ENCODE data around the gene LRRTM1. TPM values are rescaled to one million over a fixed set of nuclear protein-coding genes. Genes with fewer than 3 reads are reported as not detected.

The LRRTM1 gene
- total RNA-seq, 1 experiment from 2014 or later, result not detected

DNA sequence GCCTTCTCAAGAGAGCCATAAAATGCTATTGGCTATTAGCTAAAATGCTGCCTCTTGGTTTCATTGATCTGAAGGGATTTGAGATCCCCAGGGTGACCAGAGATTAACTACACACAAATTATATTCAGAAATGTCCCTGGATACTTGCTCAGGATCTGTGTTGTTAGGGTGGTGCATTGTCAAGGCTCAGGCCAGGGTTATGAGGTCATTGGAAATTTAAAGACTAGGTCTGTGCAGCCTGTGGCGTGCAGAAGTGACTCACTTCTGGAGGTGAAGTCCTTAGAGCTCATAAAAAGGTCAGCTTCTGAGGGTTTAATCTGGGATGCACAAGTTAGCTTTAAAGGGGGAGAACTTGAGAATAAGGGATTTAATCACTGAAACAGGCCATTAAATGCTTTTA lies 23.5 kb downstream of the LRRTM1 start (continued):
- TF ChIP-seq, protein P1, sequence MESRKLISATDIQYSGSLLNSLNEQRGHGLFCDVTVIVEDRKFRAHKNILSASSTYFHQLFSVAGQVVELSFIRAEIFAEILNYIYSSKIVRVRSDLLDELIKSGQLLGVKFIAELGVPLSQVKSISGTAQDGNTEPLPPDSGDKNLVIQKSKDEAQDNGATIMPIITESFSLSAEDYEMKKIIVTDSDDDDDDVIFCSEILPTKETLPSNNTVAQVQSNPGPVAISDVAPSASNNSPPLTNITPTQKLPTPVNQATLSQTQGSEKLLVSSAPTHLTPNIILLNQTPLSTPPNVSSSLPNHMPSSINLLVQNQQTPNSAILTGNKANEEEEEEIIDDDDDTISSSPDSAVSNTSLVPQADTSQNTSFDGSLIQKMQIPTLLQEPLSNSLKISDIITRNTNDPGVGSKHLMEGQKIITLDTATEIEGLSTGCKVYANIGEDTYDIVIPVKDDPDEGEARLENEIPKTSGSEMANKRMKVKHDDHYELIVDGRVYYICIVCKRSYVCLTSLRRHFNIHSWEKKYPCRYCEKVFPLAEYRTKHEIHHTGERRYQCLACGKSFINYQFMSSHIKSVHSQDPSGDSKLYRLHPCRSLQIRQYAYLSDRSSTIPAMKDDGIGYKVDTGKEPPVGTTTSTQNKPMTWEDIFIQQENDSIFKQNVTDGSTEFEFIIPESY (IDR thresholded peaks at IDR 0.05; ENCODE audit: extremely low read depth, insufficient replicate concordance, low read length), result no peak
- TF ChIP-seq EZH2 (IDR thresholded peaks at IDR 0.05) (no peak), FOSL1 (IDR thresholded peaks at IDR 0.05; ENCODE audit: low read depth) (no peak), ELF1 (IDR thresholded peaks at IDR 0.05; ENCODE audit: borderline replicate concordance, low read depth) (no peak)

DNA sequence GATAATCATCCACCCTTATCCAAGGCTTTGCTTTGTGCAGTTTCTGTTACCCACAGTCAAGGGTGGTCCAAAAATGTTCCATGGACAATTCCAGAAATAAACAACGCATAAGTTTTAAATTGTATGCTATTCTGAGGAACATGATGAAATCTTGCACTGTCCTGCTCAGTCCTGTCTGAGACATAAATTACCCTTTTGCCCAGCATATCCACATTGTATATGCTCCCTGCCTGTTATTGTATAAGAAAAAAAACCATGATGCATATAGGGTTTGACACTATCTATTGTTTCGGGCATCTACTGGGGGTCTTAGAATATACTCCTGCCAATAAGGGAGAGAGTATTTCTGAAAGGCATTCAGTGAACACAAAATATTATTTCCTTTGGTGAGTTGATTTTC lies 24.0 kb downstream of the LRRTM1 start:
- Histone ChIP-seq H2AFZ (ENCODE audit: low read depth, low read length, poor library complexity, severe bottlenecking) (no peak overlapping the region), H3K27me3 (ENCODE audit: insufficient read depth, low read length) (no peaks in the 10 kb centered on the region), H3K9ac (ENCODE audit: low read length) (no peak overlapping the region), H3K4me3 (replicated peaks in 1 of 2; ENCODE audit: low read depth in 1 of 2, low read length in 2 of 2) (no peak overlapping the region), H4K20me1 (ENCODE audit: insufficient read depth) (no peaks in the 10 kb centered on the region), H3K9me3 (ENCODE audit: control insufficient read depth in 1 of 2, insufficient read depth in 1 of 2, low read depth in 1 of 2, low read length in 2 of 2) (peaks cover 3 to 15% of the 10 kb centered on the region in 2 experiments; a peak in 2 of 4 replicates), H3K9me2 (ENCODE audit: insufficient read depth) (no peaks in the 10 kb centered on the region), H3K27ac (ENCODE audit: low read depth, low read length) (no peak overlapping the region), H3K4me2 (ENCODE audit: low read length) (no peak overlapping the region), H3K4me1 (ENCODE audit: control insufficient read depth in 1 of 2, insufficient read depth in 2 of 2, low read length in 2 of 2) (no peaks in the 10 kb centered on the region), H3K79me2 (ENCODE audit: insufficient read depth, low read length) (no peaks in the 10 kb centered on the region), H3K36me3 (ENCODE audit: control insufficient read depth in 1 of 2, insufficient read depth in 2 of 2, low read length in 2 of 2) (no peaks in the 10 kb centered on the region)
- ATAC-seq, result no peak
- RAD21 ChIA-PET (ENCODE audit: low non-redundant PET in 1 of 2, low total read pairs in 2 of 2, uncharacterized antibody in 2 of 2, unreplicated experiment in 2 of 2), result no interaction called here
- TF ChIP-seq CBX3 (IDR thresholded peaks at IDR 0.05; ENCODE audit: low read depth), result no peak
- no peak for TF ChIP-seq FOSL1 (IDR thresholded peaks at IDR 0.05; ENCODE audit: low read depth)
- no peak for TF ChIP-seq RAD21 (IDR thresholded peaks at IDR 0.05; ENCODE audit: low read depth)
- TF ChIP-seq POLR2AphosphoS5 (IDR thresholded peaks at IDR 0.05; ENCODE audit: low read depth, low read length), result no peak
- no peak for TF ChIP-seq SP1 (IDR thresholded peaks at IDR 0.05; ENCODE audit: low read depth)
- TF ChIP-seq JUND (IDR thresholded peaks at IDR 0.05), result no peak
- TF ChIP-seq ELF1 (IDR thresholded peaks at IDR 0.05; ENCODE audit: borderline replicate concordance, low read depth), result no peak
- POLR2A ChIA-PET, result no interaction called here
- intact Hi-C loops (cut with micrococcal nuclease), result no loop called here
- DNase-seq (ENCODE audit: low read depth, low spot score), result no peak
- CTCF ChIA-PET, result no interaction called here
- BruUV-seq (replicated peaks), result no TSS peak
